DMS153 treated with DMSO at 0.1 percent for 48 hours (cell line): ENCODE results near the gene GUCY2D.
"Not testable (repeated sequence)": the region's sequence is repeated elsewhere in the genome, so short reads cannot be mapped to it uniquely, and the experiment has no call there.

Experiments
- DNase-seq: peaks from one replicate; lab custom pipeline; 2025; ENCODE audit not compliant: unreplicated experiment; lab: John Stamatoyannopoulos, UW

Gene GUCY2D

DNA sequence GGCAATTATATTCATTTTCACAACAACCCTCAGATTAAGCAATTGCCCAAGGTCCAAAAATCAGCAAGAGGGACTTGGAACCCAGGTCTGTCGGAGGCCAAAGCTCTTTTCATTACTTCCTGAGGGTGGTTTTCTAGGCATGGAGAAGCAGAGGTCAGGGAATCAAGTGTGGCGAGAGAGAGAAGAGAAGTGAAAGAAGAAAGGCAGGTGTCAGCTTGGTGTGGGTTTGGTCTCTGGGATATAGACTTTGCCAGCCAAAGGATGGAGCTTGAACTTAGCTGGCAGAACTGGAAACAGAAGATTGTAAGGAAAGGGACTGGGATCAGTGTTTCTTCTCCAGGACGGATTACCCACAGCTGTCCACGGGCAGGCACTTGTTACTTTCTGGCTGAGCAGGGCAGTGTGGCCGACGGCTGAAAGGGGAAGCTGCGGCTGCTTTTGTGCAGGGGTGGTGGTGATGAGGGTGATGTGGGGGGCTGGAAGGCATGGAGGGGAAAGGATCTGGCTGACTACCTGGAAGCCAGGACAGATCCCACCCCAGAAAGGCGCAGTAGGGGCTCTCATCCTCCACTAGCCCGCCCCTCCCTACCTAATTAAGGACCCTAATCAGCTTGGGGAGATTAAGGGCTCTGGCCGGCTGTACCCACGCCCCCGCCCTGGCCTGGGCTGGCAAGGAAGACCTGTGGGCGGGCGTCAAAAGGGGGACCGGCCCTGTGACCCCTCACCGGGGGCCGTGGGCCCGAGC, at the start of gene GUCY2D:
Gene GUCY2D (plus strand): TSS at position 640 of the 745 bp plus-strand sequence. CDS start 433 bp downstream, outside the sequence.
- no peak for DNase-seq

DNA sequence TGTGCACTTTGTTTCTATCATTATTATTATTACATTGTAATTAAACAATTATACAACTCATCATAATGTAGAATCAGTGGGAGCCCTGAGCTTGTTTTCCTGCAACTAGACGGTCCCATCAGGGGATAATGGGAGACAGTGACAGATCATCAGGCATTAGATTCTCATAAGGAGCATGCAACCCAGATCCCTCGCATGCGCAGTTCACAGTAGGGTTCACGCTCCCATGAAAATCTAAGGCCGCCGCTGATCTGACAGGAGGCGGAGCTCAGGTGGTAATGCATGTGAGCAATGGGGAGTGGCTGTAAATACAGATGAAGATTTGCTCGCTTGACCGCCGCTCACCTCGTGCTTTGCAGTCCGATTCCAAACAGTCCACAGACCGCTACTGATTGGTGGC, 49.1 kb upstream of the GUCY2D start:
- DNase-seq = not testable (repeated sequence)

DNA sequence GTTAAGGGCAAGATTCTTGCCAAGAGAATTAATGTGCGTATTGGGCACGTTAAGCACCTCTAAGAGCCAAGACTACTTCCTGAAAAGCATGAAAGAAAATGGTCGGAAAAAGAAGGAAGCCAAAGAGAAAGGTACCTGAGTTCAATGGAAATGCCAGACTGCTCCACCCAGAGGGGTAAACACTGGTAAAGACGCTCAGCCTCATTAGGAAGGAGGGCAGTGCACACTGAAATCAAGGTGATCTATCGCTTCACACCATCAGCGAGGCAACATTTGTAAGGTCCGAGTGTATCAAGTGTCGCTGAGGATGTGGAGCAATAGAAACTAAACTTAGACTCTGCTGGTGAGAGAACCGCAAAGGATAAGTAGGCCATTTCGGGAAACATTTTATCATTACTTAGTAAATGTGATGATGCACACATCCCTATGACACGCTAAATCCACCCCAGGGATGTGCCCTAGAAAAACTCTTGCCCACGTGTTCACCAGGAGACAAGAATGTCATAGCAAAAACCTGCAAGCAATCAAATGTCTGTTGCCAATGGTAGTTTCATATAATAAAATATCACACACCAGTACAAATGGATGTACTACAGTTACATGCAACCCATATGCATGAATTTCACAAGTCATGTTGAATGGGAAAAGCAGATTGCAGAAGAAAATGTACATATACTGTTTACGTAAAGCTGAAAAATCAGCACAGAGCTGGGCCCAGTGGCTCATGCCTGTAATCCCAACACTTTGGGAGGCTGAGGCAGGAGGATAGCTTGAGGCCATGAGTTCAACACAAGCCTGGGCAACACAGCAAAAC, 46.8 kb upstream of the GUCY2D start:
- DNase-seq = no peak

DNA sequence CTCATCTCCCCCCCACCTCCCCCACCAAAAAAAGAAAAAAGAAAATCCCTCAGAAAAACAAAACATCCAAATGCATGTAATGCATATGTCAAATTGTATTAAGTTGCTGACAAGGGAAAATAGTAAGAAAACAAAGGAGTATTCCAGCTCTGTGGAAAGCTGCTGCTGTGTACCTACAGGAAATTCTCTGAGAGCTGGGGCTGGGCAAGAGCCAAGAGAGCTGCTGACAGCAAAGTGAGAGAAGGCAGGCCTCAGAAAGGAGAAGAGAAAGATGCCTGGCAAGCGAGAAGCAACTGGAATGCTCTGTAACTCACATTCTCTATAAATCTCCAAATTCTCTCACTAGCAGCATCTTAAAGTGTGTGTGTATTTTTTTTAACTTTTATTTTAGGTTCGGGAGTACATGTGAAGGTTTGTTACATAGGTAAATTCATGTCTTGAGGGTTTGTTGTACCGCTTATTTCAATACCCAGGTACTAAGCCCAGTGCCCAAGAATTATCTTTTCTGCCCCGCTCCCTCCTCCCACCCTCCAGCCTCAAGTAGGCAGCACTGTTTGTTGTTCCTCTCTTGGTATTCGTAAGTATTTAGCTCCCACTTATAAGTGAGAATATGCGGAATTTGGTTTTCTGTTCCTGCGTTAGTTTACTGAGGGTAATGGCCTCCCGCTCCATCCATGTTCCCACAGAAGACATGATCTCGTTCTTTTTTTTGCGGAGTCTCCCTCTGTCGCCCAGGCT, 46.0 kb upstream of the GUCY2D start:
- no peak for DNase-seq

DNA sequence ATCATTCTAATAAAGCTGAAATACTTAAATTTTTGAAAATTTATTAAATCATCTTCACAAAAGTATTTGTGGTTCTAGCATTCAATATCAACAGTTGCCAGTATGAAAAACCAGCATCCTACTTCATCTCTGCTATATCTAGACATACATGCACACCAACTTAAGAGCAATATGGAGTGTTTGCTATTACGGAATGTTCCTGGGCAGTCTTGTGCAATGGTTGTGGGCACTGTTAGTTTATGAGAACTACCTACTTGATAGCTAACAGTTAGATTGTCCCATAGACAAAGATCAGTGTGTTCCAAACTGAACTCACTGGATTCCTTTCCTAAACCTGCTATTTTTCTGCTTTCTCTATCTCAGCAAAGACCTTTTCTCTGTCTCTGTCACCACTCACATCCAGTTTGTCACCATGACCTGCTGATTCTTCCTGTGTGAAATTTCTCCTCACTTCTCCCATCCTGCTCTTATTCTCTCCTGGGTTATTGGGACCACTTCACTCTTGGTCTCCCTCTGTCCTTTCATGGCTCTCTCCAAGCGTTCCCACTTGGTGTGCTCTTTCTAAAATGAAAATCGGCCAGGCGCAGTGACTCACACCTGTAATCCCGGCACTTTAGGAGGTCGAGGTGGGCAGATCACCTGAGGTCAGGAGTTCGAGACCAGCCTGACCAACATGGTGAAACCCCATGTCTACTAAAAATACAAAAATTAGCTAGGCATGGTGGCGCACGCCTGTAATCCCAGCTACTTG, 42.7 kb upstream of the GUCY2D start:
- no peak for DNase-seq

DNA sequence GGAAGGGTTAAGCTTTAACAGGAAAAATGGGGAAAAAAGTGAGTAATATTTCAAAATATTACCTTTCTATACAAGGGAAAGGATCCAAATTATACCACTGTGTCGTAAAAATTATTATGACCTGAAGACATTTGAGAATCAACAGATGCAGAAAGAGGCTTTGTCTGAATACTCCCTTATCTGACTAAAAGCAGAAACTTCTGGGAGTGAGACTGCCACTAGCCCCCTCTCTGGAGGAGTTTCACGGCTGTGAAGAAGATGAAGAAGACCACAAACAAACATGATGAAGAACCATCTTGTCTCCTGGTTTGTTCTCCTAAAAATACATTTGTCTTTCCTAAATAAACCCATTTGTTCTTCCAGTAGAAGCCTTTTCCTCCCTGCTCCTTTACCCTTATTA, 41.0 kb upstream of the GUCY2D start:
- DNase-seq = no peak

DNA sequence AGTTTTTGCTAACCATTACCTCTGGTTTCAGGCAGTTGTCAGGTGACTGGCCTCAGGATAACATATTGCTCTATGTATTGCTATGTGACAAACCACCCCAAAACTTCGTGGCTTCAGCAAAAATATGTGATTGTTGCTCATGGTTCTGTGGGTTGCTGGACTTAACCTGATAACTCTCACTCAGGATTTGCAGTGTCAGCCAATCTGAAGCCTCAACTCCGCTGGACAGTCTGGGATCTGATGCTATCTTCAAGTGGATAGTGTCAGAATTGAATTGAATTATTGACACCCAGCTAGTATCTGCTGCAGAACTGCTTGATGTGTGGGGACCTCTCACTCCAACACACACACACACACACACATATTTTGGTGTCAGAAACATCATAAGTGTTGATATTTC, 34.7 kb upstream of the GUCY2D start:
- DNase-seq = no peak

DNA sequence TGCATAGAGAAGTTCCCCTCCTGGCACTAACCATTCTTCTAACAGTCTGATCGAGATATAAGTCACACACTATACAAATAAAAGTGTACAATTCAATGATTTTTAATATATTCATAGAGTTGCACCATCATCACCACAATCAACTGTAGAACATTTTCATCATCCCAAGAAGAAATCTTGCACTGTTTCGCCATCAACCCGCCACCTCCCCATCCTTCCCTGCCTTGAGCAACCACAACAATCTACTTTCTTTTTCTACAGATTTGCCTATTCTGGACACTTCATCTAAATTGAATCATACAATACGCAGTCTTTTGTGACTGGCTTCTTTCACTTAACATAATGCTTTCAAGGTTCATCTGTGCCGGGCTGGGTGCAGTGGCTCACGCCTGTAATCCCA, 33.0 kb upstream of the GUCY2D start:
- no peak for DNase-seq

DNA sequence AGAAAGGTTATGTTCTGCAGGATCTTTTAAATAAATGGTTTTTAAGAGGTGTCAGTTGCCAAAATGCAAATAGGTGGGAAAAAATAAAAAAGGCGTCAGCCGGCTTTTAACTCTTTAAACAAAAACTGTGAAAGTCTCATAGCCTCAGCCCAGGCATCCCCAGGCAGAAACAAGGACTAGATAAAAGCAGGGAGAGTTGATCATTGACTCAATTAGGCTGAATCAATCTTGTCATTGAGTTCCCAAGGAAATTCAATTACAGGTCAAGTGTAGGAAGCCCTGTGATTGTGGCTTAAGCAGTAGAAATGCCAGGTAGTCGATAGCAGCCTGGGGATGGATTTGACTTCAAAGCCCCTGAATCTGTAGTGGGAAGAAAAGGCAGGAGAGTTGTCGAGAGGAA, 30.8 kb upstream of the GUCY2D start:
- DNase-seq = no peak

DNA sequence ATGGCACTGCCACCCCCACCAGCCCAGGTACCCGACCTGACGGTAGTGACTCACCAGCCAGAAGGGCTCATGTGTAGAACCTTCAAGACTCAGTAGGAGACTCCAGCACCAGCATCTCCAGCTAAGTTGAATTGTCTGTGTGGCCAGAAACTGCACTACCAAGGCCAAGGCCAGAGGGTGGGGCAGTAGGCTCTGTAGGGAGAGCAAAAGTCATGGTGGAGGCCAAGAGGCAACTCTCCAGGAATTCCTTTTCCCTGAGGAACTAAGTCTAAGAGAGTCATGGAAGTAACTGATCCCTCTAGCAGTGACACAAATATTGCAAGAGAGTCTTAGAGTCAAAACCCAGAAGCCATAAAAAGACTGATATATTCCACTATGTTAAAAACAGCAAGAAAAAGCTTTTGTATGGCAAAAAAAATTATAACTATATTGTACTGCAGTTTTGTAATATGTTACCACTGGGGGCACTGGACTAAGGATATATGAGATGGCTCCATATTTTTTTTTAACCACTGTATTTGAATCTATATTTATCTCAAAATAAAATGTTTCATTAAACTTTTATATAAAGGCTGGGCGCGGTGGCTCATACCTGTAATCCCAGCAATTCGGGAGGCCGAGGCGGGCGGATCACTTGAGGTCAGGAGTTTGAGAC, 30.2 kb upstream of the GUCY2D start:
- no peak for DNase-seq

DNA sequence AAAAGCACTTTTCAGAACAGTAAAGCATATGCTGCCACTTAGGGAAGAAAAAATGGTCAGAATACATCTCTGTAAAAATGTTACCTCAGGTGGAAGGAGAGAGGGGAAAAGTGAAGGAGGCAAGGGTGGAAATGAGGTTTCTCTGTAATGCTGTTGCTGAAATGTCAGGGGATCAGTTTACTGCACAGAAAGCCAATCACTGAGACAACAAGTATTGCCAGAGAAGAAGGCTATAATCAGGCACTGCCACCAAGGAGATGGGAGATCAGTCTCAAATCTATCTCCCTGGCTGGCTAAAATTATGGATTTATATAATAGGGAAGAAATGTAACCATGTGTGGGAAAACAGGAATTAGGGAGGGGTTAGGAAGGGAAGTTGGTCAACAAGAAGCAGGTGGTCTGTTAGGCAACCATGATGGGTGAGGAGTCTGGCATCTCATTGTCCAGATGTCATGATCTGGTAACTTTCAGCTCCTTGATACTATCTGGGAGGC, 27.7 kb upstream of the GUCY2D start:
- DNase-seq = no peak

DNA sequence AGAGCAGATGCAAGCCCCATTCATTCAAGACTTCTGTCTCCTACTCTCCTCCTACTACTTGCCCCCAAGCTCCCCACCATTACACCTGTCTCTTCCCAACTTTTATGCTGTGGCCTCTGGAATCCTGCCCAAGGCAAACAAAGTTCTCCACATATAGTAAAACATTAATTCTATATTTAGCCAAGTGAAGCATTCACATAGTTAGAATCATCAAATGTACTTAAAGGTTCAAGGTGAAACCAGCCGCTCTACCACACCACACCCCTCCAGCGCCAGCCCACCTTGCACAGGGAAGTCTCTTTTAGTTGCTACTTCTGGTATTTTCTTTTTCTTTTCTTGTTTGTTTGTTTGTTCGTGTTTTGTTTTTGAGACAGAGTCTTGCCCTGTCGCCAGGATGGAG, 25.4 kb upstream of the GUCY2D start:
- DNase-seq = no peak

DNA sequence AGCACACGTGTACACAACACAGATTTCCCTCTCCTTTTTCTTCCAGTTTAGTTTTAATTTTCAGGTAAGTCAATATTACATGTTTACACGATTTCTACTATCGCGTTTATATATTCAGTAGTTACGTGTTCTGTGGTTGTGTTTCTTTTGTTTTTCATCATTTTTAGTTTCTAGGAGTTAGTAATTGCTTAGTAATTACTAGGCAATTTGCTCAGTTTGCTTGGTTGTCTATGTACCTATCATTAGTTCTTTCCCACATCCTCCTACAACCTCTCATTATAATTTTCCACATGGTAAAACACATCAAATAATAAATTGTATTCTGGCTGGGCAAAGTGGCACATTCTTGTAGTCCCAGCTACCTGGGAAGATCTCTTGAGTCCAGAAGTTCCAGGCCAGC, 24.6 kb upstream of the GUCY2D start:
- no peak for DNase-seq

DNA sequence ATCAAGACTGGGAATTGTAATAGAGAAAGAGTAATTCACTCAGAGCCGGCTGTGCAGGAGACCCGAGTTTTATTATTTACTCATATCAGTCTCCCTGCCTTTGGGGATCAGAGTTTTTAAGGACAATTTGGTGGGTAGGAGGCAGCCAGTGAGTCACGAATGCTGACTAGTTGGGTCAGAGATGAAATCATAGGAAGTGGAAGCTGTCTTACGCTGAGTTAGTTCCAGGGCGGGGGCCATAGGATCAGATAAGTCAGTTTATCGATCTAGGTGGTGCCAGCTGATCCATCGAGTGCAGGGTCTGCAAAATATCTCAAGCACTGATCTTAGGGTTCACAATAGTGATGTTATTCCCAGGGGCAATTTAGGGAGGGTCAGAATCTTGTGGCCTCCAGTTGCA, 20.2 kb upstream of the GUCY2D start:
- no peak for DNase-seq

DNA sequence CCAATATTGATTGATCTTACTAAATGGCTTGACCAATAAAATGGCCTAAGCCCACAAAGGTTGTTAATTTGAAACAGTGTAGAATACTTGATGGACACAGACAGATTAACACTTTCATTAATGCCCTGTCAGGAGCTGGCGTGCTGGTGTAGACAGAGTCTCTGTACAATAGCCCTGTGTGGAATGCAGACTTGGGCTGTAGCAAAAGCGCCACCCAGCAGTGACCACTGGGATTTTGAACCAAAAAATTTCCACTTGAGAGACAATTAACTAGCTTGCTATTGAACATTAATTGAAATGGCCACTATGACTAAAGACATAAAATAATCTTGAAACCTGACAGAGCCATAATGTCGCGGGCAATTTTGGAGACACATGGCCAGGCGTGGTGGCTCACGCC, 19.7 kb upstream of the GUCY2D start:
- DNase-seq = no peak

DNA sequence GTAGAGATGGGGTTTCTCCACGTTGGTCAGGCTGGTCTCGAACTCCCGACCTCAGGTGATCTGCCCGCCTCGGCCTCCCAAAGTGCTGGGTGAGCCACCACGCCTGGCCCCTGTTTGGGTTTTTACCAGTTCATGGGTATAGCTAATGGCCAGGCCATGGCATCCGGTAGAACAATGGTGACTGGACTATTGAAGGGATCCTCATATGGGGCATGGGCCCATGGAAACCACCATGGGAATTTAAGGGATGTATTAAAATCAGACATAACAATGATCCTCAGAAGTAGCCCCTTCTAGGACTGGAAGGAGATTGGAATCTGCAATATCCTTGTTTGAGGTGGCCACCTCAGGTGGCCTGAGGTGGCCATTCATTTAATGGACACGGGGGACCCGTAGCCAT, 17.5 kb upstream of the GUCY2D start:
- DNase-seq = no peak

DNA sequence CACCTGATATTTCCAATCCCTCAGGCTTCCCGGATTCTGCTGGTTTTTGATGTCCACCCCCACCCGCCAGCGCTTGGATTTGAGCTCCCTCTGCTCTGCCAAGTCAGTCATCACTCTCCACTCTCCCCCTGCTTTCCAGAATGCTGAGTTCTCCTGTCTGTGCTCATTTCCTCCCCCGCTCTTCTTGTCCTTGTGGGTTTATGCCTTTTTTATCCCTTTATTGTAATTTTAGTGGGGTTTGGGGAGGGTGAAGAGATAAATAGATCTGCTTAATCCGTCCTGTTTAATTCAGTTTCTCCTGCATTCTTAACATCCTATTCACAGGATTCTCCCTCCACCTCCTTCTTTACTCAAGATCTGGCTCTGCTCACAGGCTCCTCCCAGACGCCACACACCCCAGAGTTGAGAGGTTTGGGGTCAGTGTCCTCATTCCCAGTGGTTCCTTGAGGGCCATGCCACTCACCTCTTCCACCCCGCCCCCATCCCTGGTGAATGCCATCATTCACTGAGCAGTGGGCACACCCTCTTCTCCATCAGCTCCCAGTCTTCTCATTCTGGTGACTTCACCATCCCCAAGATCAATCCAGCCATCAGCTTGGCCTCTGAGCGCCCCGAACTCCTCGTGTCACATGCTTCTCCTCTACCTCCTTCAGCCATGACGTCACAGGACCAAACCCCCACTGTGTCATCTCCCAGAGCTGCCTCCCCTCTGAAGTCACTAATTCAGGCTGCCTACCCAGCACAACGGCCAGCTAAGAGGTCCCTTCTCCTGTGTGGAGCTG, 15.1 kb upstream of the GUCY2D start:
- DNase-seq = no peak

DNA sequence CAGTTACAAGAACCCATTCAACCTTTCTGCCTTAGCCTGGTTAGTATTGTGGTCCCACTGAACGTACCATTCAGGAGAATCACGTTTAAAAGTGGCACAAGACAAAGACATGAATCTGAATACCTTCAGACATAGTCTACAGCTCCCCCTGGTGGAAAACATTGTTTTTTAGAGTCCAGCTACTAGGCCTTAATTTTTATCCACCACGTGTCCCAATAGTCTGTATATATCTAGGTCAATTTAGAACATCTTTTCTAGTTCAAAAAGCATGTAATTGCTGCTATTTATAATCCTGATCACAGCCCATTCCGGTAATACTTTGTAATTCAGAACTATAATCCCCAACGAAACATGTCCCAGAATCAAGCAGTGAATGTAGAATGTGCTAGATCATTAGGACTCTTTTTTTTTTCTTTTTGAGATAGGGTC, 13.7 kb upstream of the GUCY2D start:
- DNase-seq = peak; percentile 1

DNA sequence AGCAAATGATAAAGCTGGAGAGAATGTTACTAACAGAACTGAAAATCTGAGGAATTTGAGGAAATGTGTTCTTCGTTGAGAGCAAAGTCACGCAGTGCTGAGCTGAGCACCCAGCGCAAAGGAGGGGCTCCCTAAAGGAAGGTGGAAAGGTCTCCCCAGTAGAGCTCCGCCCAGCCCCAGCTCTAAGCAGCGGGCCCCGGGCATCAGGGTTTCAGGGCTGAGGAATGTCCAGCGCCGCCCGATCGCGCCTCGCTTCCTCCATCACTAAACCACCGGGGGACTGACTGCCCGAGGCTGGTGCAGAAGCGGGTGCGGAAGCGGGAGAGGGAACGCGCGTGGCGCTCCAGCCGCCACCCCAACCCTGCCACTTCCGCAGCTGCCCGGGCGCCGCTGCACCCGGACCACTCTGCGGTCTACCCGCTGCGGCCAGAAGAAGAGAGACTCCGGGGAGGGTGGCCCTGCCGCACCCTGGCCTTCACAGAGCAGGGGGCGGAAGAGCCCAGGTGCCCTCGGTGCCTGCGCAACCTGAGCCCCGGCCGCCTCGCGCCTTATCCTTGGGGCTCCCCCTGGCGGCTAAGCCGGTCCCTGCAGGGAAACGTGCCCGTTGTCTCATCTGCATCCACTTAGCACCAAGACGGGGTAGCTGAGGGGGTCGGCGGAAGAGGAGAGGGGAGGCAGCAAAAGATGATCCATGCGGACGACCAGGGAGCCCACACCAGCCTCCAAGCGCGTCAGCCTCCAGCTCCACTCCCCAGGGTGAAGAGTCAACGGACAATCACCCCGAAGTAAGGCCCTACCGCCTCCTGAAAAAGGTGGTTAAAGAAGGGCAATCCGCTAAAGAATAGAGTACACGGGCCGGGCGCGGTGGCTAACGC, 12.4 kb upstream of the GUCY2D start:
- DNase-seq = peak; percentile 6
